Umbilical cord (tissue), 2 donors: ENCODE data around the gene HMCN2. TPM values are rescaled to one million over a fixed set of nuclear protein-coding genes. Genes with fewer than 3 reads are reported as not detected.

Experiments
- DNase-seq: peaks from one replicate; pipeline ENCODE4 v3.0.0-alpha.2; 2015; ENCODE audit warnings: low spot score
- total RNA-seq: library from RNA; depleted of rRNA; stranded (reverse); fragments of >200 nt; gene quantifications from one replicate; pipeline ENCODE4 v1.2.3, GENCODE V29; 2014; ENCODE audit warnings: low replicate concordance; ENCODE audit not compliant: insufficient read depth

The HMCN2 gene
- total RNA-seq, 1 donor from 2014 or later = 7.5 TPM

DNA sequence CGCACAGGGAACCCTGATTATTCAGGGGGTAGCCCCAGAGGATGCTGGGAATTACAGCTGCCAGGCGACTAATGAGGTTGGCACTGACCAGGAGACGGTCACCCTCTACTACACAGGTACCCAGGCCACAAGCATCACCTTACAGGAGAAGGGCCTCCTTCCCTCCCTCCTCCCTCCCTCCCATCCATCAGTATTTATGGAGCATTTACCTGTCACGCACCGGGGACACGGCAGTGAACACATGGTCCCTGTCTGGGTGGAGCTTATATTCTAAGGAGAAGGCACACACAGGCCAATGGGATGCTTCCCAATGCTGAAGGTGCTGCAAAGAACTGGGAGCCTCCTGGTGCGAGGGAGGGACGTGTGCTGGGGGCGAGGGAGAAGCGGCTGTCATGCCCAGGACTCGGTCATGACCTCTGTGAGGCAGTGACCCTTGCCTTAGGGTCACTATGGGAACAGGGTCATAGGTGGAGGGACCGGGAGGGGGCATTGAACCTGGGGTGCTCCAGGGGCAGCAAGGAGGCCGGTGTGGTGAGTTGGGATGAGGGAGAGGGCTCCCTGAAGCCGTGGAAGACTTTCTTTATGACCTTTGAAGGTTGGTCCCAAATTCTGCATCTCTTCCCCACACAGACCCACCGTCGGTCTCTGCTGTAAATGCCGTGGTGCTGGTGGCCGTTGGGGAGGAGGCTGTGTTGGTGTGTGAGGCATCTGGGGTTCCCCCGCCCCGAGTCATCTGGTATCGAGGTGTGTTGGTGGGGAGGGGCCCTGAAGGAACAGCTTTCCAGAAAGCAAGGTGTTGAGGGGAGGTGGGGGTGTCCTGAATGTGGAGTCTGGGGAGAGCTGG is 41.5 kb downstream of the HMCN2 start:
- DNase-seq = no peak

DNA sequence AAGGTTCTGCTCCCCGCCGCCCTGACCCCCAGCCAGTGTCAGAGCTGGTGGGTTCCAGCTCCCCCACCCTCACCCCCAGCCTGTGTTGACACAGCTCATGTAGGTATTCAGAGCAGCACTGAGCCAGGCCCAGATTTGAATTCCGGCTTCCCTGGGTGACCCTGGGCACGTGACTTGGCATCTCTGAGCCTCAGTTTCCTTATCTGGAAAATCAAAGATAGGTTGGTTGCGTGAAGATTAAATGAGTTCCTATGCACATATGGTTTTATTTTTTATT is 42.0 kb downstream of the HMCN2 start:
- DNase-seq = no peak

DNA sequence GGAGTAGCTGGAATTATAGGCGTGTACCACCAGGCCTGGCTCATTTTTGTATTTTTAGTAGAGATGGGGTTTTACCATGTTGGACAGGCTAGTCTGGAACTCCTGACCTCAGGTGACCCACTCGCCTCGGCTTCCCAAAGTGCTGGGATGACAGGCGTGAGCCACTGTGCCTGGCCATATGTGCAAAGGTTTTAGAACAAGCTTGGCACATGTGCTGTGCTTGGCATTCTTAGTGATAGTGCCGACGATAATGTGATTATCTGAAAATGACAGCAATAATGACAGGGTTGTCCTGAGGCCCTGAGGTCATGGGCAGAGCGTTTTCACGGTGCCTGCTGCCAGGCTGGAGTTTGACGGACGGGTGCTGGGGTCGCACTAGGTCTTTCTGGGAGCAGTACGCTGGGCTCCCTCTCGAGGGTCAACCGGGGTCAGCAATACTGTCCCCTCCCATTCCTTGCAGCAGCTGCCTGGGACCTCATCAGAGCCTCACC is 42.6 kb downstream of the HMCN2 start:
- no peak for DNase-seq

DNA sequence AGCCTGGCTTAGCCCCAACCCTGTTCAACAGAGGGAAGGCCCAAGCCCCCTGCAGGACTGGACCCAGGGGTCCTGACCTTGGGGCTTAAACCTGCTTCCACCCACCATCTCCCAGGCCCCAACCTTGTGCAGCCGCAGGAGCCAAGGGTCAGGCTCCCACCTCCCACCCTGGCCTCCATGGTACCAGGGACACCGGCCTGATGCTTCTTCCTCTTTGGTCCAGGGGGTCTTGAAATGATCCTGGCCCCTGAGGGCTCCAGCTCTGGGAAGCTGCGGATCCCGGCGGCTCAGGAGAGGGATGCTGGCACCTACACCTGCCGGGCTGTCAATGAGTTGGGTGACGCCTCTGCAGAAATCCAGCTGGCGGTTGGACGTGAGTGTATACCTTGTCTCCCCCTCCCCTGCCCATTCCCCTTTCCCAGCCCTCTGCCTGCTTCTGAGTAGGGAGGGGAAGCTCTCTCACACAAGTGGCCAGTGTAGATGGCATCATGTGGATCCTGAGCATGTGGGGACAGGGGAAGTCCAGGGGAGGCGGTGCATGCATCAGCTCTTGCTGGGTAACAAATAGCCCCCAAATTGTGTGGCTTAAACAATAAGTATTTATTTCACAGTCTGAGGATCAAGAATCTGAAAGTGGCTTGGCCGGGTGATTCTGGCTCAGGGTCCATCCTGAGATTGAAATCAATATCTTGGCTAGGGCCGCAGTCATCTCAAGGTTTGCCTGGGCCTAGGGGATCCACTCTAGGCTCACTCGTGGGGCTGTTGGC is 44.3 kb downstream of the HMCN2 start:
- no peak for DNase-seq

DNA sequence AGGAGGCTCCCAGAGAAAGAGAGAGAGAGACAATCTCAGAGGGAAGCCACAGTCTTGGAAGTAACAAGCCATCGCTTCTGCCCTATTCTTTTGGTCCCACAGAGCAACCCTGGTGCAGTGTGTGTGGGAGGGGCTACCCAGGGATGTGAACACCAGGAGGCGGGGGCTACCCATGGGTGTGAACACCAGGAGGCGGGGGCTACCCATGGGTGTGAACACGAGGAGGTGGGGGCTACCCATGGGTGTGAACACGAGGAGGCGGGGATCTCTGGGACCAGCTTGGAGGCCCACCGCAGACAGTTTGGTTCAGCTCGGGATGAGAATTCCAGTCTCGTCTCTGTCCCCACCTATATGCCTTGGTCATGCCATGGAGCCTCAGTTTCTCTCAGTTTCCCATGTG is 44.9 kb downstream of the HMCN2 start:
- no peak for DNase-seq

DNA sequence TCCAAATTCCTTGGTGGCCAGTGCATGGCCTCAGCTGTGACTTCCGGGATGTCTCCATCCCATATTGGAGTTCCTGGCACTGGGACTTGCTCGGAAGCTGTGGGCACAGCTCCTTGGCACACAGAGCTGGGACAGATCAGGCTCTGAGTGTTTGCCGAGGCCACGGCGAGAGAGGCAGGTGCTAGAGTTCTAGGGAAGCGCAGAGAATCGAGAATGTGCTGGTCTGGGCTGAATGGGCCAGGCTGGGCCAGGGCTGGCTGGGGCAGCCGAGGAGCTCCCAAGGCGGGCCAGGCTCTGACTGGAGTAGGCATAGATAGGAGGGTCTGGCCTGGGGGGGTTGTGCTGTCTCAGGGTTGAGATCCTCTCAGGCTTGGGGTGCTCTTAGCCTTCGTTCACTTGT is 45.4 kb downstream of the HMCN2 start:
- DNase-seq = no peak

DNA sequence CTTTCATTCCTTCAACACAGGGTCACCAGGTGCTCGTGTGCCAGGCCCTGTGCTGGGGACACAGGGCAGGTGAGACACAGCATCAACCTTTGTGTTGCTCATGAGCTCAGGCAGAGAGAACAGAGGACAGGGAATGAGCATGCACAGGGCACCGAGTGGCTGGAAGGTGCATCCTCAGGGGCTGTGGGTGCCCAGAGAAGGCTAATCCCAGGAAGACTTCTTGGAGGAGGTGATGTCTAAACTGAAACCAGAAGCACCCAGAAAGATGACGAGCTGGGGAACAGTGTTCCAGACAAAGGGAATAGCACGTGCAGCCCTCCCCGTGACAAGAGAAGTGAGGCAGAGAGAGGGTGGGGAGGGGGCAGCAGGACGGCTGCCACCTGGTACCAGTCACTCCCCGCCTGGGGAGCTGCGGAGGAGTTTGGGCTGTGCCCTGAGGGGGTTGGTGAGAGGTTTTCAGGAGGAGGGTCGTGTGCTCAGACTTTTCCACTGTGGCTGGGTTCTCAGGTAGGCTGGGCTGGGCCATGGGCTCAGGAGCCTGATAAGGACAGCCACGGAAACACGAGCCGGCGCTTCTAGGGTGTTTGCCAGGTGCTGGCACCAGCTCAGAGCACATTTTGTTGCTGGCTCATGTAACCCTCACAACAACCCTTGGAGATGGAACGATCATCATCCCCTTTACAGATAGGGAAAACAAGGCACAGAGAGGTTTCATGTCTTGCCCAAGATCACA is 46.0 kb downstream of the HMCN2 start:
- DNase-seq = no peak

DNA sequence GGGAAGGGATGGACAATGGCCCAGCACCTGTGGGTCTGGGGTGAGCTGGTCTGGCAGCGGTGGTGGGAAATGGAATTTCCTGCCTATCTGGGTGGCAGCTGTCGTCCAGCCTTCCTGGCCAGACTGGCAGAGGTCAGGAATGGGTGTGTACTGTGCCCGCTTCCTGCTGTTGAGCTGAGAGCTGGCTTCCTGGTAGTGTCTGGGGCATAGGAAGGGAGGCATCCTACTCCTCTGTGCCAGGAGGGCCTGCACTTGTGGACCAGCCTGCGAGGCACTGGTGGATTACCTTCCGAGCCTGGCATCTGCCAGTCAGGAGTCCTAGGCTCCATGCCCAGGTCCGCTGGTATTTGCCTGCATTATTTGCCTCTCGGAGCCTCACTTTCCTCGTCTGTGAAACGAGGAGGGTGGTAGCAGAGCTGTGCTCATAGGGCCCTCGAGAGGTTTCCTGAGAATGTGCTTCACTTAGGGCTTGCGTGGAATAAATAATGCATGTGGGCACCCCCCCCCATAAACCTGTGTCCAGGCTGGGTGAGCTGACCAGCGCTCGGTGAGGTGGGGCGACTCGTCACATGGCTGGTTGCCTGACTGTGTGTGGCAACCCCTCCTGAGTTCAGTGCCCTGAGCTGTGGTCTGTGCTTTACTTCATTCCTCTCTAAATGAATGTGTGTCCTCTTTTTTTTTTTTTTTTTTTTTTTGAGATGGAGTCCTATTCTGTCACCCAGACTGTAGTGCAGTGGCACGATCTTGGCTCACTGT is 47.7 kb downstream of the HMCN2 start:
- no peak for DNase-seq

DNA sequence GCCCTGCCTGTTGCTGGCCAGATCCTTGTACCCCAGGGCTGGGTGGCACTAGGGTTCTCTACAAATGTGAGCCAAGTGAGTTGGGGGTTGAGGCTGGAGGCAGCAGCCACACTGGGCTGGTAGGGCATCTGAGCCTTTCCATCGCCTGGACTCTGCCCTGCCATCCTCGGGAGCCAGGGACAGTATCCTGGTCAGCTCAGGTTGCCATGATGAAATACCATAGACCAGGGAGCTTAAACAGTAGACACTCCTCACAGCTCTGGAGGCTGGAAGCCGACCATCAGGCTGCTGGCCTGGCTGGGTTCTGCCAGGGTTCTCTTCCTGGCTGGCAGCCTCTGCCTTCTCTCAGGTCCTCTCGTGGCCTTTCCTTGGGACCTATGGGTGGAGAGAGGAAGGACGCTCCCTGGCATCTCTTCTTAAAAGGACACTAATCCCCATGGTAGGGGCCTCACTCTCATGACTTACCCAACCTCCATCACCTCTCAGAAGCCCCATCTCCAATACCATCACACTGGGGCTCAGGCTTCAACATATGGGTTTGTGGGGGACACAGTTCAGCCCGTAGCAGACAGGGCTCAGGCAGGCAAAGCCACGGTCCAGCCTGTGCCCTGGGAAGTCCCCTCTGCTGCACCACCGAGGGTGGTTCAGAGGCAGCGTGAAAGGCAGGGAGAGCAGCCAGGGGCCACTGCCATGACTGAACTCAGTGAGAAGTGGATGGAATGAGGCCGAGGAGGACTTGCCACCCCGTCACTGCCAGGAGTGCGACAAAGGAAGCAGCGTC is 50.1 kb downstream of the HMCN2 start:
- no peak for DNase-seq

DNA sequence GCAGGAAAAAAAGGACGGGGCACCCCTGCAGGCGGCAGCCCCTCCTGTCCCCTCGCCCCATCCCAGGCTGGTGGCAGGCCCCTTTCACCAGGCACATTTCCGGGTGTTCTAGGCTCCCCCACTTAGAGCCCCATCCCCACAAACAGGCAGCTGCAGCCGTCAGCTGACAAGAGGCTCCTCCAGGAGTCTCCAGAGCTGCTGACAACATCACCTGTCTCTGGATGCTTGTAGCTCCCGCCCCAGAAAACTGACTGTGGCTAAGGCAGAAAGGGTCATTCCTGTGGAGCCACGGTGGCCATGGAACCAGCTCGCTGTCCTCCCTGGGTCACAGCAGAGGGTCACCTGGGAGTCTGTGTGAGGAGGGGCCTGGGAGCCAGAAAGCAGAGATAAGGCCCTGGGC is 50.9 kb downstream of the HMCN2 start:
- no peak for DNase-seq

DNA sequence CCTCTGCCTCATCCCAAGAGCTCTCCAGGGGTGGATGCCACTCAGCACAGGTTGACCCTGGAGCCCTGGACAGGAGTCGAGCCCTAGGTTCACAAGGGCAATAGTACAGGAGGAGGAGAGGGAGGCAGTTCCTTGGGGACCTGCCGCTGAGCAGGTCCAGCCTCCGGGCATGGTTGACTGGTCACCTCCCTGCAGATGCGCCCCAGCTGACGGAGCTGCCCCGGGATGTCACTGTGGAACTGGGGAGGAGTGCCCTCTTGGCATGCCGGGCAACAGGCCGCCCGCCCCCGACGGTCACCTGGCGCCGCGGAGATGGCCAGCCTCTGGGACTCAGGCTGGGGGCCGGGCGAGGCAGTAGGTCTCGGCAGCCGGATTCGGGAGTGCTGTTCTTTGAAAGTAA is 53.7 kb downstream of the HMCN2 start:
- DNase-seq = no peak

DNA sequence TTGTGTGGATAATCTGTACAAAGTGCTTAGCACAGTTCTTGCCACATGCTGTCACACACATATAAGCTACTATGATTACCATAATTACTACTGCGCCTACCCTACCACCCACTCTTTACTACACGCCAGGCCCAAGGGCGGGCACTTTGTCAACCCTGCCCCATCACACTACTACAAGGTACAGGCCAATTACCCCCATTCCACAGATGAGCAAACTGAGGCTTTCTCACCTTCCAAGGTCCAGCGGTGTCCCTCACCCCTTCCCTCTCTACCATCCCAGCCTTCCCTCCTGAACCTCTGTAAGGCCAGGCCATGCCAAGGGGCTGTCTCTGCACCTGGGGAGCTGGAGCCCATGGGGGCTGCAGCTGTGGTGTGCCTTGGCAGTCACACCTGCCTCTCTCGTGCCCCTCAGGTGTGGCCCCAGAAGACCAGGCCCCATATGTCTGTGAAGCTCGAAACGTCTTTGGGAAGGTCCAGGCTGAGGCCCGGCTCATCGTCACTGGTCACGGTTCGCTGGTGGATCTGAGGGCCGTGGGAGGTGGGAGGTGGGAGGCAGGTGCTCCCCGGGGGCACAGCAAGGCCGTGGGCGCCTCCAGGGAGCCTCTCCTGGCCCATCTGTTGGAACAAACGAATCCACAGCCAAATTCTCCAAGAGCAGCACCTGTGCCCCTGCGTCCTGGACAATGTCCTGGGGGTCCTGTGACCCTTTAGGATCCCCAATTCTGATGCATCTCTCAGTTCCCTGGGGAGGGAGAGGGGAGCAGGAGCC is 54.6 kb downstream of the HMCN2 start:
- DNase-seq = no peak

DNA sequence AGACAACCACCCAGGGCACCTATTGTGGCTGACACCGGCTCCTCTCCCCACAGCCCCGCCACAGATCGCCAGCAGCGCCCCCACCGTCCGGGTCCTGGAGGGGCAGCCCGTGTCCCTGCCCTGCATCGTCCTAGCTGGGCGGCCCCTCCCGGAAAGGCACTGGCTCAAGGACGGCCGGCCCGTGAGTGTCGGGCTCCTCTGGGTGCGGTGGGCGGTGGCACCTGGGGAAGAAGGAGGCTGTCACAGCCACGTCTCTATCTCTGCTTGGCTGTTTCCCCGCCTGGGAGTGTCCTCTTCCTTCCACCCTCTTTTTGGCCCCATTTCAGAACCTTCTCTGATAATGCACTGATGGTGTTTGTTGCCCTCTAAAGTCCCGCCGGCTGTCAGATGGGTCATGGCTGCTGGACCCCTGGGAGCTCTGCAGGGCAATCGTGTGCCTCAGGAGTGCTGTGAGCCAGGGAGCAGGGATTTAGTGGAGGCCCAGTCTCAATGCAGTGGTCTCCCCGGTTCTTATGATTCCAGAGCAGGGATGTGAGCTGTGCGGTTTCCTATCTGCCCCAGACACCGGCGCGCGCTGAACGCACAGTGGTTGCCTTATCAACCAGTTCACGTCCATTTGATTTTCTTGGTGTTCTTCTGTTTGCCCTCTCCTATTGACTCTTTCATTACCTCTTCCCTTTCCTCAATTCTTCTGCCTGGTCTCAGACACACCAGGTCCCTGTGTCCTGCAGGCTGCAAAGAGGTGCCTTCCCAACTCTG is 55.3 kb downstream of the HMCN2 start:
- peak; percentile 67 for DNase-seq

DNA sequence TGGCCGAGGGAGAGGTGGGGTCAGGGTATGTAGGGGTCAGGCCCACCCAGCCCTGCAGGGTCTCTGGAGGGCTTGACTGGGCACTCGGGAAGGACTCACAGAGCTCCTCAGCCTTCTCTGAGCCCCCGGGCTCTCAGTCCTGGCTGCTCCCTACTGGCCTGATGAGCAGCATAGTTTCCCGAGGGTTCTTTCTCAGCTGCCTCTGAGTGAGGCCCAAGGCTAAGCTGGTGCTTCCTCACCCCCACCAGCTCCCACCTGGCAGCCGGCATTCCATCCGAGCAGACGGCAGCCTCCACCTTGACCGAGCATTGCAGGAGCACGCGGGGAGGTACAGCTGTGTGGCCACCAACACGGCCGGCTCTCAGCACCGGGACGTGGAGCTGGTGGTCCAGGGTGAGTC is 56.0 kb downstream of the HMCN2 start:
- DNase-seq = no peak

DNA sequence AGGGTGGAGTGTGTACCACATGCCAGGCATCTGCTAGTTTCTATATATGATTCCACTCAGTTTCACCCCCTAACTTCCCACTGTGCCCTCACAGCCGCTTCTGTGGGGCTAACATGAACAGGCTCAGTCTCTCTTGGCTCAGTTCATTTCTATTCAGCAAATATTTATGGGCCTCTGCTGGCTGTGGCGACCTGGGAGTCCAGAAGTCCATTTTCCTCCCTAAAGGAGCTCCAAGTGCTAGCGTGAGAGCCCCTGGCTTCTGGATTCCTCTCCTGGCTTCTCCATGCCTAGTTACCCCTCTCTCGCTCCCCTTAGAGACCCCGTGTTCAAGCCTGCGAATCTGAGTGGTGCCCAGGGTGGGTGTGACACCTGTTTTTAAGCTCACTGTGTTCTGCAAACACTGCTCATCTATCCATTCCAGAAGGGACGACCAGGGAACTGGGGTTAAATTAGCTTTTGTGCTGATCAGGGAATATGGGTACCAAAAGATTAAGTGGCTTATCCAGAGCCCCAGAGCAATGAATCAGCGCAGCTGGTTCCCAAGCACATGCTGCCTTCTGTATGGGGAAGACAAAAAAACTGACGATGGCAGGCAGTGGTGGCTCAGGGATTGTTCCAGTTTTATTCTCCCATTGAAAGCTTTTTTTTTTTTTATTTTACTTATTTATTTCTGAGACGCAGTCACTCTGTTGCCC is 57.6 kb downstream of the HMCN2 start:
- no peak for DNase-seq

DNA sequence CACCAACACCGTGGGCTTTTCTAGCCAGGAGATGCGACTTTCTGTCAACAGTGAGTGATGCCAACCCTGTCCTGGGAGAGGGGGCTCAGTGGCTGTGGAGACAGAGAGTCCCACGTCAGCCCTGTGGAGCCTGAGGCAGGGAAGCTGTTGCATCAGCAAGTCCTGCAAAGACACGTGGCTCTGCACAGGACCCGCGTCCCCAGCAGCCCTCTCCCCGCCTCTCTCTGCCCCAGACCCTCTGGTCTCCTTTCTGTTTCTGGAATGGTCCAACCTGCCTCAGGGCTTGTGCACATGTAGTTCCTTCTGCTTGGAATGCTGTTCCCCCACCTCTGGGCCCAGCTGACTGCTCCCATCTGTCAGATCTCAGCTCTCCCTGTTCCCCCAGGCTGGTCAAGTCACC is 60.4 kb downstream of the HMCN2 start:
- no peak for DNase-seq

DNA sequence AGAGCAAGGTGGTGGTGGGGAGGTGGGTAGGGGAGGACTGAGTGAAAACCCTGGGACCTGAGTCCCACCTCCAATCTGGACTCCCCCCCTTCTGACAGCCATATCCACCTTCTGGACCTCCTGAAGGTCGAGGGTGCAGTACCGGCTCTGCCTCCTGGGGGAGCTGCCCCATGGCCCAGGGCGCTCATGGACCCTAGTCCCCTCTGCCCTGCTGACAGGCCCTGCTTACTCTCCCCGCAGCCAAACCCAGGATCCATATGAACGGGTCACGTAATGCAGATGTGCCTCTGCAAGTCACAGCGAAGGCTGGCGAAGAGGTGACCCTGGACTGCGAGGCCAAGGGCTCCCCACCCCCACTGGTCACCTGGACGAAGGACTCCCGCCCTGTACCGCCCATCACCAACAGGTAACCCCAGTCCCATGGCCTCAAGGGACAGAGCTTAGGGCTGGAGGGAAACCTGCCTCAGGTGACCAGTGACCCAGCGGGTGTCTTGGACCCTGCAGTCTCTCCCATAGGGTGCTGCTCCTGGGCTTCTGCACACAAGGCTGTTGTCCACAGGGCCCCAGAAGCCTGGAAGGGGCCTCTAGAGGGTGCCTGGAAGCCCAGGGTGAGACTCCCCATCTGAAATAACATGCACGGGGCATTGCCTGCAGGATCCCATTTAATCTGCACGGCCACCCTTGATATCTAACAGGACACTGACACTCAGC is 61.7 kb downstream of the HMCN2 start:
- no peak for DNase-seq

DNA sequence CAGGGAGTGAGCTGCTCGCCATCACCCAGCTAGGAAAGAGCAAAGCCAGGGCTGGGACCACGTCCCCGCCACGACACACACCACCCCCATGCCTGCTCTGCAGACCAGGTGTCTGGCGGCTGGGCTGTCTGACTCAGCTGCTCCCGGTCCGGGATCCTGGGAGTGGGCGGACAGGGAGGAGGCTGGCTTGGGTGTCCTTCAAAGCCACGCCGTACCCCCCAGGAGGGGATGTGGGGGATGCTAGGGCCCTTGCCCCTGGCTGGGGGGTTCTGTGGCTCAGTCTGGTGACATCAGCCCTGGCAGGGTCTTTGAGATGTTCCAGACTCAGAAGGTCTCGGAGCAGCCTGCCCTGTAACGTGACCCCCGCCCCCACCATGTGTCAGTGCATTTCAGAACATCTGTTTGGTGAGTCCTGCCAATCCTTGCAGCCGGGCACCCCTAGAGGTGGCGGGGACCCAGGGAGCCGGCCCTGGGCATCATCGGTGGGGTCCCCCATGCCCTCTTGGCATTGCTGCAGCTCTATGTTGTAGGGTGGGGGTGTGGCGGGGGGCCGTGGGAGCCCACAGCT is 62.3 kb downstream of the HMCN2 start:
- peak; percentile 76 for DNase-seq
